ENCODE results near the gene FXYD5. TPM values are rescaled to one million over a fixed set of nuclear protein-coding genes. Genes with fewer than 3 reads are reported as not detected.

FXYD5 gene
- total and polyA plus RNA-seq, 10 of the 15 experiments (the other 5 are each of a cell fraction or from before 2014, with no cell fraction given) = 30.0 to 159 (median 93.9) TPM

DNA sequence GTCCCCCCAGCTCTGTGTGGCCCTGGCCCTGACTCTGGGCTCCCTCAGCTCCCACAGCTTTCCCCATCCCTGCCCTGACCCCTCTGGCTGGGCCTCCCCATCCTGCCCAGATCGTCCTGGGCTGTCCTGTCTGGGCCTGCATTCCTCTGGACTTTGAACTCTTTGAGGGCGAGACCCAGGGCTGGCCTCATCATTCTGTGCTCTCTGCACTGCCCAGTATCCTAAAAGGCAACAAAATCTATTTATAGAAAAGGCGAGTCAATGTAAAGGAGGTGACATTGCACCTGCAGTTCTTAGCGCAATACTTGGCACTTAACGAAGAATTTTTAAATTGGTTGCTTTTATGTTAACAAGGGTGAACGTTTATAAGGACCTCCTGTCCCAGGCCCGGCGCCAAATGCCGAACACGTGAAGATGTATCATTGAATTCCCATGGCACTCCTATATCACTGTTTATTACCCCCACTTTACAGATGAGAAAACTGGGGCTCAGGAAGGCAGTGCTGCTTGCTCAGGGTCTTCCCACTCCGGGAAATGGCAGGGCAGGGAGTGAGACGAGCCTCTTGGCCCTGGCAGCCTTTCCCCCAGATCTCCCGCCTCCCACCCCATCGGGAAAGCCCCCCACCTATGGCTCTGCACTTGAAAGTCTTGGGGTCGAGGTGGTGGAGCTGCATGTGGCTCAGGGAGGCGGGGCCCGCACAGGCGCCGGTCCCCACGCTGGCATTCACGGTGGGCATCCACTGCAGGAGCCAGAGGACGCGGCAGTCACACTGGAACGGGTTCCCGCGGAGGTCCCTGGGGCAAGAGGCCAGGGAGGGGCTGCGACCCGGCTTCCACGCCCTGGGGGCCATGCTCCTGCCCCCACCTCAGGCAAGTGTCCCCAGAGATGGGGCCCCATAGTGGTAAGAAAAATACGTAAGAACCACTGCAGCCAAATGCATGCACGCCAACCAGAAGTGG is 23.5 kb upstream of the FXYD5 start (continued):
- TF ChIP-seq EED (IDR thresholded peaks at IDR 0.05; ENCODE audit: low read depth) = no peak

DNA sequence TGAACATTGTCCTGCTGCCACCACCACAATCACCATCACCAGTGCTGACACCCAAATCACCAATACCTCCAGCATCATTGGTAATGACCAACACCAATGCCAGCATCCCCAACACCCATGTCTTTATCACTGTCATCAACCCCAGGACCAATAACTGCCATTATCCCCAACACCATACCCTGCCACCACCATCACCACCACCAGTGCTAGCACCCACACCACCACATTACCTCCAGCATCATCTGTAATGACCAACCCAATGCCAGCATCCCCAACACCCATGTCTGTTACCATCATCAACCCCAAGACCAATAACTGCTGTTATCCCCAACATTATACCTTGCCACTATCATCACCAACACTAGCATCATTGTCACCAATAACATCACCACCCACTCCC is 22.3 kb upstream of the FXYD5 start:
- no peak overlapping the region for H3K27ac ChIP-seq (ENCODE audit: control insufficient read depth, insufficient read depth)
- H3K36me3 ChIP-seq (ENCODE audit: control insufficient read depth in 2 of 2, insufficient read depth in 2 of 2, low read length in 1 of 2) = no peaks in the 10 kb centered on the region
- no peak overlapping the region for H3K4me3 ChIP-seq
- no peak for FAIRE-seq
- H3K4me2 ChIP-seq (ENCODE audit: control insufficient read depth, insufficient read depth) = no peak overlapping the region
- SMC1A ChIA-PET (ENCODE audit: uncharacterized antibody, unreplicated experiment) = no interaction called here
- no peaks in the 10 kb centered on the region for H3K27me3 ChIP-seq (replicated peaks in 1 of 2; ENCODE audit: control insufficient read depth in 2 of 2, insufficient read depth in 2 of 2, low read length in 1 of 2)
- BruUV-seq (replicated peaks) = no TSS peak
- DNase-seq (ENCODE audit: low read depth, low spot score) = no peak
- no peaks in the 10 kb centered on the region for H3K79me2 ChIP-seq (ENCODE audit: control insufficient read depth, insufficient read depth, low read length)
- POLR2A ChIA-PET = no interaction called here
- CTCF ChIA-PET = no interaction called here
- no peaks in the 10 kb centered on the region for H4K20me1 ChIP-seq (ENCODE audit: control insufficient read depth, insufficient read depth)
- peaks cover 3% of the 10 kb centered on the region; the same call in 1 of the 2 replicates for H3K4me1 ChIP-seq (ENCODE audit: control insufficient read depth, insufficient read depth, low read length)
- intact Hi-C loops (cut with micrococcal nuclease; ENCODE audit: unreplicated experiment) (loop anchor here (10.0 kb wide), 1 partner anchor 157 kb away; no protein-coding TSS in a partner anchor), in situ Hi-C loops (cut with MboI) (no loop called here)
- RAD21 ChIA-PET (ENCODE audit: unreplicated experiment) = no interaction called here
- TF ChIP-seq ATF2 (IDR thresholded peaks at IDR 0.05; ENCODE audit: low read length) = no peak
- TF ChIP-seq USF2 (IDR thresholded peaks at IDR 0.05; ENCODE audit: borderline replicate concordance, low read depth, low read length) = no peak
- TF ChIP-seq SRF (IDR thresholded peaks at IDR 0.05; ENCODE audit: low read depth in 2 of 2, low read length in 2 of 2) = no peak
- no peak for TF ChIP-seq BACH1 (IDR thresholded peaks at IDR 0.05; ENCODE audit: borderline replicate concordance)
- no peak for TF ChIP-seq PRDM15 (CRISPR knock-in tag; IDR thresholded peaks at IDR 0.05)
- TF ChIP-seq RUNX3 (IDR thresholded peaks at IDR 0.05; ENCODE audit: low read length) = no peak
- TF ChIP-seq EP300 (IDR thresholded peaks at IDR 0.05; ENCODE audit: borderline replicate concordance in 1 of 2, control insufficient read depth in 1 of 2, low read depth in 2 of 2, low read length in 2 of 2) = no peak
- no peaks in the 10 kb centered on the region for H3K9me3 ChIP-seq (replicated peaks; ENCODE audit: control insufficient read depth, insufficient read depth, low read length)
- H2AFZ ChIP-seq (ENCODE audit: control insufficient read depth, low read depth, low read length) = no peak overlapping the region
- no peak for ATAC-seq
- no peak overlapping the region for H3K9ac ChIP-seq (ENCODE audit: control insufficient read depth, insufficient read depth, low read length)

Data from GM12878 (cell line).